Activated CD4-positive, alpha-beta T cell treated with anti-CD3 and anti-CD28 coated beads, Interleukin-10, Interleukin-2, amounts not matched to agents 100 ng/mL and 50 ng/mL, durations not matched to agents 16 hours and 8 hours (primary cell): ENCODE measurements around the gene MYOF.
"Not testable (repeated sequence)": the region's sequence is repeated elsewhere in the genome, so short reads cannot be mapped to it uniquely, and the experiment has no call there.

Experiments used
- DNase-seq: peaks from one replicate; pipeline ENCODE4 v3.0.0-alpha.2; 2020

MYOF gene

GRCh38 chr10:93451244-93451947, 30.7 kb downstream of the MYOF start:
- DNase-seq, result no peak

DNA sequence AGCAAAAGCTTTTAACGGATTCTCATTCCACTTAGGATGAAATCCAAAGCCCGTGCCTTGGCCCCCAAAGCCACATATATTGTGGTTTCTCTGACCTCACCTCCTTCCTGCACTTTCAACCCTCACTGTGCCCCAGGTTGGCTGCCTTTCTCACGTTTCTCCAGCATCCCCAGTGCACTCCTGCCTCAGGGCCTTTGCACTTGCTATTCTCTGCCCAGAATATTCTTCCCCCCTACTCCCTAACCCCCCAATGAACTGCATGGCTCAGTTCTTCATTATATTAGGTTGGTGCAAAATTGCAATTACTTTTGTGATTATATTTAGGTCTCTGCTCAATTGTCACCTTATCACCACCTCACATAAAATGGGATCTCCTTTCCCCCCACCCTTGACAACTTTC, 34.2 kb downstream of the MYOF start:
- no peak for DNase-seq

DNA sequence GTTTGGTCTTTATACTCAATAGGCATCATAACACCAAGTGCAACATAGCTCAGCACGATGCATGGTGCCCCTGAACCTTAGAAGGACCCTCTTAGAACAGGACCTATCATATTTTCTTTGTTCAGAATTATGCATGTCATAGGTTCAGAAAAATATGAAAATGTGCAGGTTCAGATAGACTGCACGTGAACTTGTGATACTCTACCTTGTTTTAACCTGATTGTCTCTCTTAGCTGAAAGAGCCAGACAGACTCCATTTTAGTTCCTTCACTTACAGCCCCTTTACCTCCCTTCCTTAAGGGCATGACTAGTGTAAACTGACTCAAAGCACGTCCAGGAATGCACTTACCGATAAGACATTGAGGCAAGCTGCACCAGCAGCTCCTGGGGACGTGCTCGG, 35.1 kb downstream of the MYOF start:
- DNase-seq, result no peak

- no peak for DNase-seq
These were observed 36.0 kb downstream of the MYOF start for GRCh38 chr10:93445978-93446720.

DNA sequence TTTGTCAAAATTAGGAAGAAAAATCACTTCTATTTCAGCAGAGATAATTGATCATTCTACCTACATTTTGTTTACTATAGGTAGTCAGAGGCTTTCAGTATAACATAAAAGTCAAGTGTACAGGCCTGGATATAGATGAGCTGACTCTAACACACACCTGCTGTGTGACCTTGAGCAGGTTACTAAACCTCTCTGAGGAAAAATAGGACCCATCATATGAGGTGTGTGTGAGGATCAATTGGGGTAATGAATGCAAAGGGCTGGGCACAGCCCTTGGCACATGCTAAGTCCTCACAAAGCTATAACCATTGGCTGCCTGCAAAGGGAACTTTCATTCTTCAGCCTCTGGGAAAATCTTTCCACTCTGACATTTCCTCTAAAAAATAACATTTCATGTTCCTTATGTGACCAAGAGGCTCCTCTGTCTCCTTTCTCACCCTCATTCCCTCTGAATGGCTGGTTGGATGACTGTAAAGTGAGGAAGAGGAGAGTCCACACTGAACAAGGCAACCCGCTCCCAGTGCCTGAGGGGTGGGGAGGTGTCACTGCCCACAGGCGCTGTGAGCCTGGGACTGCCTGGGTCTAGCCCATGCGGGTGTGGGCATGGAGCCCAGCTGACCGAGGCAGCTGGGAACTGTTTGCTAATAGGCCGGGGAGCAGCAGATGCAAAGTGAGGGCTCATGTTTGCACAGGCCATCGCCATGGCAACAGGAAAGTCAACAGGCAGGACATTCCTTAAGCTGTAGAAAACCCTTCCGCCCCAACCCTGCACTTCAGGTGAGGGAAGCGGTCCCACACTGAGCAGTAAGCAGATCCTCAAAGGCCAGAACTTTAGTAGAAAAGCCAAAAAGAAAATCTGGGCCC, 36.8 kb downstream of the MYOF start:
- no peak for DNase-seq

GRCh38 chr10:93443481-93443880, 38.7 kb downstream of the MYOF start:
- DNase-seq, result no peak

DNA sequence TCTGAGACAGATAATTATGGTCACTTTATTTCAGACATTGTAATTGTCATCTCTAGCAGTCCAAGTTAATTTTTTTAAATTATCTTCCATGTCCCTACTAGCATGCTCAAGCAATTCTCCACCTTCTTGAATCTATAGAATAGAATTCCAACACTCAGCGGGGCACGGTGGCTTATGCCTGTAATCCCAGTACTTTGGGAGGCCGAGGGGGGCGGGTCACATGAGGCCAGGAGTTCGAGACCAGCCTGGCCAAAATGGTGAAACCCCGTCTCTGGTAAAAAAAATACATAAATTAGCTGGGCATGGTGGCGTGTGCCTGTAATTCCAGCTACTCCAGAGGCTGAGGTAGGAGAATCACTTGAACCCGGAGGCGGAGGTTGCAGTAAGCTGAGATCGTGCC, 39.4 kb downstream of the MYOF start:
- DNase-seq, result not testable (repeated sequence)

DNA sequence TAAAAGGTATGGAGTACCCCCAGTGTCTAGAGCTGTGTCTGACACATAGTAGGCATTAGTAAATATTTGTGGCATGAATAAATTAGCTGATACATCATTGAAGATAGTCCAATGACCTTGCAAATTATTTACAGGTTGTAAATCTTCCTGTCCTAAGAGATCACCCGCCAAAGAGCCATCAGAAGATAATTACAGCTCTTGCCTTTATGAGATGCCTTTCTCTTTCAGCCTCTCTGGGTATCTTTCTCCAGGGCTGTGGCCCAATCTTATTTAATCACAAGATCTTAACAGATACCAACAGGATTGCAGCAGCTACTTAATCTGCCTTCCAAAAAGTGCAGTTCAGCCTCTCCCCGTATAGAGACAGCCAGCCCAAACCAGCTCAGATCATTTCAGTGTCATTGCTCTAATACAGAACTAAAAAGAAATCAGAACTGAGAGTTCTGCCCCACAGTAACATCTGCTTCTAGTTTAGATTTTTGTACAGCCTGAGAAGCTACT, 41.5 kb downstream of the MYOF start:
- DNase-seq, result no peak

DNA sequence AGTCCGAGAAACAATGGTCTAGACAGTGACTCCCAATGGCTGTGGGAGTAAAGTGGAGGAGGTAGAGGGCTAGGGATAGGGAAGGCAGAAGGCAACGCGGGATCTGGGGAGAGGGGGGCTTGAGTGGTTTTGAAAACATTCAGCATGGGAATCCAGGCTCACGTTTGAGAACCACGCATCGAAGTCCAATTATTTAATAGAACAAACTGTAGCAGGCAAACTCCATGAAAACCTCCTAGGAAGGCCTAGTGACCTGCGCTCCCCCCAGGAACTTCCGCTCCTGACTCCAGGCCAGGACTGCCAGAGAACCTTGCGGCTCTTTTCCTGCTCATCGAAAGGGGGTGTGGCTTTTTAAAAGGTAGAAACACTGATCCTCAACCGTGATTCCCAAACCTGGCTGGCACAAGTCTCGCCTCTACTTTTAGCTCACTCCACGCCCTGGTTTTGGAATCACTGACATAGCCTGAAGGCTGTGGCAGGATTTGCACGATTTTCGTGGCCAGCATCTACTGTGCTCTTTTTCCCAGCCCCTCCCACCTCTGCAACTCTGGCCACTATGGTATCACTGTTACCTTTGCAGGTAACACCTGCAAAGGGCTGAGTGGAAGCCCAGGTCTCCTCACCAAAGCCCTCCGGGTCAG, 43.4 kb downstream of the MYOF start:
- DNase-seq, result no peak

DNA sequence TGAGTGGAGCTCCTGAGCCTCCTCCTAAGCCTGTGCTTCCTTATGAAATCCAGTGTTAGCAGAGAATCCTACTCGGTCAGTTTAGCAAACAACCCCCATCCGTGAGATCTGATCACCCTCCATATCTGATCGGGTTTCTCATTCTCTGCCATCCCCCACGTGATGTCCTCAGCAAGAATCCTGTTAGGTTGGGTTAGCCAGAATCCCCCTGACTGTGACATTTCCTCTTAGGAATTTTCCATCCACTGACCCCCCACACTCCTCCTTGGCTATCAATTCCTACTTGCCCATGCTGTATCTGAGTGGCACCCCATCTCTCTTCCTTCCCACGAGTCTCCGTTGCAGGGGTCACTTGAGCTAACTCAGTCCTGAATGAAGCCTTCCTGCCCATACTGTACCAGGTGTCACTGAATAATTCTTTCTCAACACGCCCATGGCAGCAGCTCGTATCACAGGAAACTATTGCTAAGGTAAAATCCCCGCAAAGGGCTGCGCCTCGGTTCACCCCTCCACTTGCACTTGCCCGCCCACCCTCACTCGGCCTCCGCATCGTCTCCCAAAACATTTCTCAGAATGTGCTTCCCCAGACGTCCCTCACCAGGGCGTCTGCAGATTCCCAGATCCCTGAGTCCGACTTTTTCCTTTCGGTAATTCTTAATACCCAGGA, 44.1 kb downstream of the MYOF start:
- no peak for DNase-seq

DNA sequence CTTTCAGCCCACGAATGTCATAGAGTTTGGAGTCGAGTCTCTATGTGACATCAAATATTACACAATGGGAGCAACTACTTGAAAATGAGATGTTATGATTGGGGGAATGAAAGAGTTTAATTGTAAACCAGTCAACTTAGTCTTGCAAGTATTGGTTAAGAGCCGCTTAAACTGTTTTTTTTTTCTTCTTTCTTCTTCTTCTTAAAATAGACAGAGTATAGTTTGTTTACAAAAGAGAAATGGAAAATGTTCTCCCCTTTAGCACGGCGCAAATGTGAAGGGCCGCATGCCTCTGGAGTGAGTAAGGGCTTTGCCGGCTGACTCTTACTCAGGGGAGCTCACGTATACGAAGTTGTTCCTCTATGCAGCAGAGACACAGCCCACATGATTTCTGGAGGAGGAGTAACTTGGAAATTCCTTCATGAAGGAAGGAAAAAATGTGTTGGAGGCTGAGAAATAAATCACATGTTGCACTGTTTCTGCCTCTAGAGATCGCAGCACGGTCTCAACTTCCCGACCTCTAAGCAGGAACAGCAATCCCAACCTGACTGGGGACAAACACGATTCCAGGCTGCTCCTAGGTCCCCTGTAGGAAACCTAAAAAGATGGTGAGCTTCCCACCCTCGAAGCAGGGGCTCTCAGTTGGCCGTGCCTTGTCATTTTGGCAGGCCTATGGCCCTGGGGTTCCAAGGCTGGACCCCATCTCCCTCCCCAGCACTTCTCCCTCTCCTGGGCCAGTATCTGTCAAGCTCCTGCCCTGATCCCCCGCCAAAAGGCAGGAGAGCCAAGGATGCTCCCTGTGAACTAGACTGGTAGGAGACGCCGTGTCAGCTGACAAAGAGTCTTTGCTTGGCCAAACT, 44.8 kb downstream of the MYOF start:
- DNase-seq, result no peak

DNA sequence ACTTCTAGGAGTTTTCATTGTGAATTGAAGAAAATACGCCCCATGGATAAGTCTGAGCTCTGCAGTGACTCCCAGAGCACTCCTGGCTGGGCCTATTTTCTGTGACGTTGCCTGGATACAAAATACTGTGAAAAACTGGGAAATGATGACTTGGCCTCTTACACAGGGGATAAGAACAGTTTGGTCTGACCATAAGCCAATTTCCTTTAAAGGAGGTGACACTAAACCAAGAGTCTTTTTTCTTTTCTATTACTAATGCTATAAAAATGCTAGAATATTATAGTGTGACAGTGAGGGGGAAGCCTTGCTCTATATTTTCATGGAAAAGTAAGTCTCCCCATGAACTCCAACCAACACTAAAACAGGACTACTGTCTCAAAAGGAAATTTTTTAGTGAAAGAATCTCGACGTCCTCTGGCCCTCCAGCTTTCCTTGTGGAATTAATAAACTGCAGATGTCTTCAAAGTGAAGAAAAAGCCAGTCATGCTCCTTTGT, 45.5 kb downstream of the MYOF start:
- no peak for DNase-seq

- DNase-seq, result no peak
These were observed 46.3 kb downstream of the MYOF start for GRCh38 chr10:93435621-93436397.

- DNase-seq, result no peak
These were observed 47.1 kb downstream of the MYOF start for GRCh38 chr10:93434991-93435491.

GRCh38 chr10:93431361-93431760, 50.8 kb downstream of the MYOF start:
- DNase-seq, result no peak

GRCh38 chr10:93425861-93426260, 56.3 kb downstream of the MYOF start:
- DNase-seq, result no peak

DNA sequence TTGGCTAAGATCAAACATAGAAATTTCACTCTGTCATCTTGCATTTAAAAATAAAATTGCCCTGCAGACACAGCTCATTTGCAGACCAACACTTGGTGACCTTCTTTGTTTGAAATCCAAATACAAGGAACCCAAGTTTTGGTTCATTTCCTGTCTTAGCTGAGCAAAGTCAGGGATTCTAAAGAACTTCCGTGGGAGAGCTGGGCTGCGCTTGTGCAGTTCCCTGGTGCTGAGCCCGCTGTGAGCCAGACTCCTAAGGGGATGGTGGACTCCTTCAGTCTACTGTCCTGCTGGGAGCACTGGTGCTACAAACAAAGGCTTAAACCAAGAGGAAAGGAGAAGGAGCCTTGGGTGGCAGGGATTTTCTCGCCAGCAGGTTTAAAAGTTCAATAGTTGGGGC, 60.0 kb downstream of the MYOF start:
- DNase-seq, result no peak

DNA sequence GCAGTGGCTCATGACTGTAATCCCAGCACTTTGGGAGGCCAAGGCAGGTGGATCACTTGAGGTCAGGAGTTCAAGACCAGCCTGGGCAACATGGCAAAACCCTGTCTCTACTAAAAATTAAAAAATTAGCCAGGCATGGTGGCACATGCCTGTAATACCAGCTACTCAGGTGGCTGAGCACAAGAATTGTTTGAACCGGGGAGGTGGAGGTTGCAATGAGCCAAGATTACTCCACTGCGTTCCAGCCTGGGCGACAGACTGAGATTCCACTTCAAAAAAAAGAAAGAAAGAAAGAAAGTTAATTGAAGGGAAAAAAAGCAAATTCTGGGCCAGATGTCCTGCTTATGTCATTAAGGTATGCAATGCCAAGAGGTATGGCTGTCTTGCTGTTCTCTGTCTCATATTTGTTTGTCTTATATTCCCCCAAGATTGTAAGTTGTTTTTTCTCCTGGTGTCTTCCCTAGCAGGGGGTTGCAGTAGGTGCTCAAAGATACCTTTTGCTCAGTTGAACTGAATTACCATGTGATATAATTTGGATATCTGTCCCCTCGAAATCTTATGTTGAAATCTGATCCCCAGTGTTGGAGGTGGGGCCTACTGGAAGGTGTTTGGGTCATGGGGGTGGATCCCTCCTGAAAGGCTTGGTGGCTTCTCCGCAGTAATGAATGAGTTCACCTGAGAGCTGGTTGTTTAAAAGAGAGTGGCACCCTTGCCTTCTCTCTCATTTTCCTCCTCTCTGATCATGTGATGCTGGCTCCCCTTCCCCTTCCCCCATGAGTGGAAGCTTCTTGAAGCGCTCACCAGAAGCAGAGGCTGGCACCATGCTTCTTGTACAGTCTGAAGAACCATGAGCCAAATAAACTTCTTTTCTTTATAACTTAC, 60.9 kb downstream of the MYOF start:
- no peak for DNase-seq

DNA sequence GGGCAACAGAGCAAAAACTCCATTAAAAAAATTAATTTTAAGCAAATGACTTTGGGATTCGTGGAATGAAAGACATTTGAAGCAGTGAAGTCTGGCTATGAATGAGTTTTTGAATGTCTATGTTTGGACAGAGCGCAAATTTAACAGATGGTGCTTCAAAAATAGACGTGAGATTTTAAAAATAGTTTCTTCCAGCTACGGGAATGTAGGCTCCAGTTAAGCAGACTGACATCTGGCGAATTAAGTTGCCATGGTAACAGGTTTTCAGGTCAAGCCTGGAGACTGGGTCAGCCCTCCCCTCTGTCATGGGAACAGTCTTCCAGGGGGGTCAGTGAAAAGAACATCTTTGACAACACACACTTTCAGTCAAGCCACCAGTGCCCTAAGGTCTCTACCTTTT, 62.0 kb downstream of the MYOF start:
- no peak for DNase-seq
